Left kidney (tissue), 2 donors: Measurements from ENCODE around the gene RGS7BP. TPM values are rescaled to one million over a fixed set of nuclear protein-coding genes. Genes with fewer than 3 reads are reported as not detected.
"Not testable (repeated sequence)": the region's sequence is repeated elsewhere in the genome, so short reads cannot be mapped to it uniquely, and the experiment has no call there.

Source experiments
- DNase-seq: peaks from one replicate; pipeline ENCODE4 v3.0.0-alpha.2; 2013
- polyA plus RNA-seq: library from polyadenylated mRNA; unstranded; fragments of 120-200 nt; gene quantifications from one replicate; pipeline ENCODE4 v1.2.1, GENCODE V29; 2013; ENCODE audit not compliant: insufficient read length

Gene RGS7BP
- polyA plus RNA-seq, 1 donor, result 9.5 TPM

DNA sequence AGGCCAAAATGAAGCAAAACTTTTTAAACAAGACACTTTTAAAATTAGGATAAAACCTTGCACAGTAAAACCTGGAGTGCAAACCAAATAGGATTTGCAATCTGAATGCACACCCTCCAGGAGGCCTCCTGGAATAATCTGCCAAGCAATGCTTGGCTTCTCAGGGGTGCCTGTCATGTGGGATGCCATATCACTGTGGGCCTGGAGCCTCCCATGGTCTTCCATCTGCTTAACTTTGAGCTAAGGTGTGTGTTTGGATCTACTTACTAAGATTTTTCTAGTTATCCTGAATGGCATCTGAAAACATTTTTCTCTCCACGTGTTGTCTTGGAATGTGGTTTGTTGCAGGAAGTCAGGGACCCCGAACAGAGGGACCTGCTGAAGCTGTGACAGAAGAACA is 52.1 kb downstream of the RGS7BP start:
- no peak for DNase-seq

DNA sequence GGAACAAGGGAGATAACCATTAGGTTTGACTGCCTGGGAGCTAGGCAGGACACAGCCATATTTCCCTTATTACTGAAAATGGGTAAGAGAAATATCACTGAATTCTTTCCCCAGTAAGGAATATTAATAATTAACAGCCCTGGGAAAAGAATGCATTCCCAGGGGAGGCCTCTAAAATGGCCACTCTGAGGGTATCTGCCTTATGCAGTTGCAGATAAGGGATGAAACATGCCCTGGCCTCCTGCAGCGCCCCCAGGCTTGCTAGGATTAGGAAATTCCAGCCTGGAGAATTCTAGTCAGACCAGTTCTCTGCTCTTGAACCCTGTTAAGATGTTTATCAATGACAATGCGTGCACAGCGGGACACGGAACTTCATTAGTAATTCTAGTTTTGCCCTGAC is 52.8 kb downstream of the RGS7BP start:
- not testable (repeated sequence) for DNase-seq

DNA sequence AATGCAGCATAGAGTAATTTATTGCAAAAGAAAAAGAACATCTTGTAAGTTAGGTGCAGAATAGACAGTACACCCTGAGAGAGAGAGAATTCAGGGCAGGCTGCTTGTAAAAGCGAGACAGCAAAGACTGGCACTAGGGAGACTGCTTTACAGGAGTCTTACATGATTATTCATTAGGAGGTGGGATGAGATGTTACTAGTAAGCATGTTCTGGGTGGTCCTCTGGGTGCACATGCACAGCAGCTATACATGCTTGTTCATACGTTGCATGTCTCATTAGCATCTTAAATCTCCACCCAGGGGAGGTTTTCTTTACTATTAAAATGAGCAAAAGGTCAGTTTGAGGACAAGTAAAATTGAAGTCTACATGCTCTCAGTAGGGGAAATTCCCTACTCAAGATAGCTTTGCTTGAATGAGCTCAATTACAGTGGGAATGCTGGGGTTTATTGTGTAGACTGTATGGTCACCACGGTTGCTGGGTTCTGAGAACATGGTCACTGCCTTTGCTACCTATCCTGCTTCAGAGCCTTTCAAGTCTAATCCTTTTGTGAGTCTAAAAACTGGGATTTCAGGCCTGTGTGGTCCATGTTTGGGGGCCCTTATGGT is 60.6 kb downstream of the RGS7BP start:
- DNase-seq, result peak; percentile 26

DNA sequence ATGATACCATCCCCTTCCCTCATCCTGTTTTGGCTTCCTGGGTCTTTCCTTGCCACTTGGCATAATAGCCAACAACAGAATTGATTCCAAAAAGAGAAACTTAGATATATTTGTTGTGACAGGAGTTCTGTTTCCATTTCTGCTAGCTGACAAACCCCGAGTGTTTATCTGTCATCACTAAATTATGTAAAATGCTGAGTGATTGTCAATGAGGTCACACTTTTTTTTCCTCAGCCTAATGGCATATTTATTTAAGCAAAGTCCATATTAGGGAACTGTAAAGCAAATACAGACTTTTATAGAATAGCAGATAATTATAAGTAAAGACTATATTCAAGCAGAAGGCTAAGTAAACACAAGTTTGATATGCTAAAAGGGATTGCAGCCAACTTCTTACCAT is 64.0 kb downstream of the RGS7BP start:
- DNase-seq, result no peak

DNA sequence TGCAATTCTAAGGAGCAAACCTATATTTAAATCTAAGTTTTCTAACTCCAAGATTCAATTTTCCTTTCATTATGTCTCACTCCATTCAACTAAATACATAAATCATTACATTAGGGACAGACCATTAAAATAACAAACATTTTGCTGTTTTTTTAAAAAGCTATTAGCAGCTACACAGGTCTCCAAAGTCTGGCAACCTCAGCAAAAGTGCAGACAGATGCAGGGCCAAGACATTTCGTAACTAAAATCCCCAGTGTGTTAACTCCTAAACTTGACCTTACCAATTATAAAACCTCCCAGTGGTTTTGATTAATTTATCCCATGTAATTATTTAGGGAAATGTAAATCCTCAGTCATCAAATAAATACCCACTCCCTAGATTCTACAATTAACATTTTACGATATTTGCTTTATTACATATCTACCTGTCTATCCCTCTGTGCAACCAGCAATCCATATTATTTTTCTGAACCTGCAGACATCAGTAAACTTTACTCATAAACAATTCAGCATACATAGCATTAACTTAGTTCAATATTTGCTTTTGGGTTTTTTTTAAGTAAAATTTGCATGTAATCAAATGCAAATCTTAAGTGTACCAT is 64.7 kb downstream of the RGS7BP start:
- no peak for DNase-seq

DNA sequence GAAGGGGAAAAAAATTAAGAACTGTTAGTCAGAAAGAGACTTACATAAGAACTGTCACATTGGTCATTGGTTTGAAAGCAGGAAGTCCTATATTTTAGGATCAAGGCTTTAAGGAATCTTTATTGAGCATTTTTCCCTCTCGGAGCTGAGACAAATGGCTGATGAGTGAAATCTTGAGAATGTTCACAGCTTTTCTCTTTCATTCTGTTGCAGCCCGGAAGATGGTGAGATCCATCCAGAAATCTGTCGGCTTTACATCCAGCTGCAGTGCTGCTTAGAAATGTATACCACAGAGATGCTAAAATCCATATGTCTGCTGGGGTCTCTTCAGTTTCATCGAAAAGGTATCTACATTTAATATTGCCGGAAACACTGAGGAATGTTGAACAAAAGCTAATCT is 69.7 kb downstream of the RGS7BP start:
- no peak for DNase-seq

DNA sequence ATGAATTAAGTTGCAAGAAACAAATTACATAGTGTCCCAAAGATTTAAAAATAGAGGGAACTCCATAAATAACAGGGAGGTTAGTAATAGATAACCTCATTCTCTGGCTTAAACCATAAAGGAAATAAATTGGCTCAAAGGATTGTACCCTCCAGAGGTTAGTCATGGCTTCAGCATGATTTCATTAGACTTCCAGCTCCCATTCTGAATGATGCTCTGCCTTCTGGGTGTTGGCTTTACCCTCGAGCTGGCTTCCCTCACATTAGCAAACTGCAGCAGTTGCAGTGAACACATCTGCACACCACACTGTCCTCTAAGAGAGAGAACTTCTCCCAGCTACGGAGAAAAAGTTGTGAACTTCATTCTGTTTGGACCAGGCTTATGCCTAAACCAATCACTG is 70.4 kb downstream of the RGS7BP start:
- DNase-seq, result no peak

DNA sequence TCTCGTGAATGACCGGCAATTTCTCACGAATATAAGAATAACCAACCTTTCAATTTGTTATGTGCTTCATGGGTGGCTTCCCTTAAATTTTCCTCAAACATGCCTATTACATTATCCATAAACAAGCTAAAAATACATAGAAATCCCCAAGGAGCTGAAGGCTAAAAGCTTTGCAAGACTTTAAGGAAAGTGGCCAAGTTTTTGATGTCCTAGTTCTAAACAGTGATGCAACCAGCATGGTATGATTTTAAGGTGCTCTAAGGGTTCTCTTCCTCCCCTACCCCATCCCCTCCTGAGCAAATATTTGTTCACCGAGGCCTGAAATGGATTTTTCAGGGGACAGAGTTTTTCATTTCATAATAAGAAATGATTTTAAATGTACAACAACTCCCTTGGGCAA is 79.8 kb downstream of the RGS7BP start:
- DNase-seq, result no peak

DNA sequence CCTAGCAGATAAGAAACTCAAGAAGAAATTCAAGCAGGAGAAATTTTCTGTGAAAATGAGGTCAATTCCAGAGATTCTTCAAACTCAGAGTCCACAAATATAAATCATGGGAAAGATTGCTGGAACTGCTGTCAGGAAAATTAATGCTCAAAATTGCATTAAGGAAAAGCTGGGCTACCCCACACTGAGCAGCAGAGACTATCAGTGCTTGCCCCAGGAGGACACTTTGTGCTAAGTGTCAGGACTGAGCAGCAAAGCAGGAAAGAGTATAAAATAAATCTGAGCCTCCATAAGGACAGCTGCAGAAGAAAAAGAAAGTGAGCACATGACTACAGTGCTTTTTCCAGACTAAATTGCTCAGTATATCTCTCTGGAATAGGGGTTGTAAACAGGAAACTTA is 81.6 kb downstream of the RGS7BP start:
- no peak for DNase-seq

DNA sequence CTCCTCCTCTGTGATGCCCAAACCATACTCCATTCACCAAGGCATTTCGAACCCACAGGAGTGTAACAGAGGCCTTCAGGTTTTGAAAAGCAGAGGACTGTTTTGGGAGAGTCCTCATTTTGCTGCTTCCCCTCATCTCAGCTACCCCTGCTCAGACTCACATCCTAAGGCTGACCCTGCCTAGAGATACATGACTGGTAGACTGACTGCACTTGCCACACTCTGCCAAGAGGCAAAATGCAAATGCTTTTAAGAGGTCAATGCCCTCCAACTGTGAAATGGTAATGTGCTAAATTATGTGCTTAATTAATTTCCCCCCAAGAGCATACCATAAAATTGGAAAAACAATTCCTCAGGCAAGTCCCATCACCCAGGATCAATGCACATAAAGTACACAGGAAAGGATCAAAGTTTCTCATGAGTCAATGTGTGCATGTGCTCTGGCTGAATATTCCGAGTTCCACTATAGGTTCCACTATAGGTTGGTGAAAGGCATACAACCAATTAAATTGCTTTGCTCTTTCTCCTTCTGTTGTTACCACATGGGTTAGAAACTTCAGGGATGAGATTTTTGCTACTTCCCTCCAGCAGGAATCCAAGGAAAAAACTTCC is 87.0 kb downstream of the RGS7BP start:
- DNase-seq, result no peak

DNA sequence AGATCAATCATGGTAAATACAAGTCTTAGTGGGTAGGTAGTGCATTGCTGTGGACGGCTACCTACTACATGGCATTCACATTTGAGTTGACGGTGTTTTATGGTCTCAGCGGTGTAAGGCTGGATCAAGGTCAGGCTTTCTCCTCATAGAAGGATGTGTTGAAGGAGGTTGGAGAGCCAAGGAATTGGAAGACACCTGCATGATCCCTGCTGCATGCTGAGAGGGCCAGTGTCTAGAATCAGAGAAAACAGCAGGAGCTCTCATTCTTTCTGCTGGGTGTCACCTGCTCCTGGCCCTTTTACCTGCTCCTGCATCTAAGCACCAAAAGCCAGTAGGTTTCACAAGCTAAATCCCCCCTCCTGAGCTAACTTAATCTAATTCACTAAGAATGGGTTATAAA is 88.2 kb downstream of the RGS7BP start:
- DNase-seq, result no peak

DNA sequence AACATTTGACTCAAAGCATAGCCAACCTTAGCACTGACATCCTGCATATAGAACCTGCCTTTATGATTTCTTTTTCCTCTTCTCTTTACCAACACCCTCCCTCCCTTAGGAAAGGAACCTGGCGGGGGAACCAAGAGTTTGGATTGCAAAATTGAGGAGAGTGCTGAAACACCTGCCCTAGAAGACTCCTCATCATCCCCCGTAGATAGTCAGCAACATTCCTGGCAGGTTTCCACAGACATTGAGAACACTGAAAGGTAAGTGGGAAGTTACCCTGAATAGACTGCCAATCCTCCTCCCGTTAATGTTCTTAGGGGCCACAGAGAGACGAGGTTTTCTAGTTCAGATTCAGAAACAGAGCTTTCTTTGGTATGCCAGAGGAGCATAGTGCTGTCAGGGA is 88.8 kb downstream of the RGS7BP start:
- DNase-seq, result no peak

DNA sequence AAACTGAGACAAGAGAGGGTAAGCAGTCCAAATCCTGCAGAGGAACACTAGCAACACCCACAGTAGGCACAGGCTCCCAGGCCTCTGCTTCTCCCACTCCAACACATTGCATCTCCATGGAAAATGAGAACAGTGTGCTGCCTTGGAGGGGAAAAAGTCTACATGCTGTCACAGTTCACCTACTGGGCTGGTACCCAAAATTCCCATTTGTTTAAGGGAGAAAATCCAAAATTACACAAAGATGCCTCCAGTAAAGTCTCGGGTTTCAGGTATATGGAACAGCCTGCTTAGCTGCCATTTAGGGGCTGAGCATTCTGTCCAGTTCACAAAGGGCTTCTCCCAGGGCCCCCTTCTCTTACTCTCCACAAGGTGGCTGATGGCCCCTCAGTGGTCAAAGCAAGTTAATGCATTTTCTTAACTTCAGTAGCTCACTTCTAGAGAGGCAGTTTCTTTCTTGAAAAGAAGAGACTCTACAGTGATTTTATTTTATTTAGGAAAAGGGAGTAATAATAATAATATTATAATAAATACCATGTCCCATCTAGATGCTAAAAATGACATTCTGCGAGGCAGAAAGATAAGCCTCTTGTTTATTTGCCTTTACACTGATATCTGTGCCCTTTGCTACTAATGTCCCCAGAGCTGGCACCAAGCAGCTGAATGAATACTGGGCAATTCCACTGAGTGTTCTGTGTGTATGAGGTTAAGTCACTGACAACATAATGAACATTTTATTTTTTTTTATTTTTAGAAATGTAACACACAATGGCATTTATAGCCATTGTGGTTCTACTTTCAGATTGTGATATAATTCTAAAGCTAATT is 89.4 kb downstream of the RGS7BP start:
- DNase-seq, result no peak

DNA sequence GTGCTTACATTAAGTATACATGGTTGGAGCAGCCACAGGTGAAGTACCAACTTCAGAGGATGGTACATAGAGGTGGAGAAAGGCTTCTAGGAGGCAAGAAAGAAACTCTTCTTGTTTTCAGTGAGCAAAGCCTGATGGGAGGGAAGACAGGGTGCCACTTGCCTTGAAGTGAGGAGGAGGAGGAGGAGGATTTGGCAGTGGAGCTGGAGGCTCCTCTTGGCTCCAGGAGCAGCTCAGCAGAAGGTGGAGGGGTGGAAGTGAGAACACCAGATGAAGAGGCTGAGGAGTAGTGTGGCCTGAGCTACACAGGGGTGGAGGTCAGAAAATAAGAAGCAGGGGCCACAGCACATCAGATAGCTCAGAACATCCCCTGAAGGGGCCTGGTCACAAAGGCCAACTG is 93.4 kb downstream of the RGS7BP start:
- DNase-seq, result no peak

DNA sequence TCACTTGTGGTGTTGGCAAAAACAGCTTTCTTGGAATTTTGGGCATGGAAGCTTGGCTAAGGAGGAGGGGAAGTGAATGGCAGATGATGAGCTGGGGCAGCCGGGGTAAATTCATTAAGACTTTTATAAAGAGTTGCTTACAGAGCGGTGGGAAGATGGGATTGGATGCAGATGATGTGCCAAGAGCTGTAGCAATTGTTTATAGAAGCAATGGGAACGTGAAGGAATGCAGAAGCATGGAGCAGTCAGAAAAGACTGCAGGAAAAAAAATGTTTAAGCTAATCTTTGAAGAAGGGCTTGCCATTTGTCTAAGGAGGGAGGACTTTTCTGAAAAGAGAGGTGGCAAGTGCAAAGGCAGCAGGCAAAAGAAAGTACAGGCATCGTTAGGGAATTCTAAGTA is 97.9 kb downstream of the RGS7BP start:
- DNase-seq, result no peak

DNA sequence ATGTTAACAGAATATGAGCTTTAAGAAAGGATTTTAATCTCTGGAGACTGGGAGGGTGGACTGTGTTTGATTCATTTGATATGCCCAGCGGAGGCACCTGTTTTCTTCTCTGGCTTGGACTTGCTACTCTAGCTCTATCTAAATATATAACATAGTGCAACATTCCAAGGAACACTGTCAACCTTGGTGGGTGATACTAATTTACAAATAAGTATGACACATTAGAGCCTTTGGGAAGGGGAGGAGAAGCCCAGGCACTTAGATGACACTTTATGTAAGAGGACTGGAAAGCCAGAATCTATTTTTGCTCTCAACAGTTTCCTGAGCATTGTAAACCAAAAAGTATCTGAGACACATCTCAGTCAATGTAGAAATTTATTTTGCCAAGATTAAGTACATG is 101.1 kb downstream of the RGS7BP start:
- DNase-seq, result no peak

DNA sequence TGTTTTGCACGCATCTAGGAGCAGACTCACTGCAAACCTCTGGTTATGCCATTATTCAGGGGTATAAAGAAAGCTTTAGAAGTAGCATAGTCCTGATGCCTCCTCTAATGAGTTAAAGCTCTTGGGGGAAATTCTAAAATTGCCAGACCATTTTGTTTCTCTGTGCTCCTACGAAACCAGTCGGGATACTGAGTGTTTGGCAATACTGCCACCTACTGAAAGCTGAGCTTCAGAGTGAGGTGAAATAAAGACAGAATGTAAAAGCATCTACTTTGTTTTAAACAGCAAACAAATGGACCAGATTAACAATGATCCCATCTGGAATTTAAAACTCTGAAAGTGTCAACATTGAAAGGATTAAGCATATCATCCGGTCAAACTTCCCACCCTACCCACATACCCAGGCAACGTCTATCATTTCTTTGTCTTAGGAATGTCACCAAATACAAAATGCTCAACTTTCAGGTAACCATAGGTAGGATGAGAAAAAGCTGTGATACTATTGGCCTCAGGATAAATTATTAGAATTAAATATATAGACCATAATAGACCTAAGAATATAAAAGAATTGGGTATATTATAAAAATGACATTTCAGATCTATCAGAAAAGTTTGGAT is 106.6 kb downstream of the RGS7BP start:
- peak; percentile 76 for DNase-seq

DNA sequence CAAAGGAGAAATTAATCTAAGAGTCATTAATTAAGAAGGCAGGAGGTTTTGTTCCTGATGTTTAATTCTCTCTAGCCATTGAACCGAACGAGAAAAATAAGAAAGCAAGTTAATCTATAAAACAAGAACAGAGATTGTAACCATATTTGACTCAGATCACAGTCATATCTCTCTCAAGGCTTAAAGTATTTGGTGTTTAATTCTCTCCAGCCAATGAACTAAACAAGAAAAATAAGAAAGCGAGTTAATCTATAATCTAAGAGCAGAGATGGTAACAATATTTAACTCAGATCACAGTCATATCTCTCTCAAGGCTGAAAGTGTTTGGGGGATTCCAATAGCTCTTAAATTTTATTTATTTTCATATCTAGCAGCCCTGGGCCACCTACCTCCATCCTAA is 110.1 kb downstream of the RGS7BP start:
- no peak for DNase-seq

DNA sequence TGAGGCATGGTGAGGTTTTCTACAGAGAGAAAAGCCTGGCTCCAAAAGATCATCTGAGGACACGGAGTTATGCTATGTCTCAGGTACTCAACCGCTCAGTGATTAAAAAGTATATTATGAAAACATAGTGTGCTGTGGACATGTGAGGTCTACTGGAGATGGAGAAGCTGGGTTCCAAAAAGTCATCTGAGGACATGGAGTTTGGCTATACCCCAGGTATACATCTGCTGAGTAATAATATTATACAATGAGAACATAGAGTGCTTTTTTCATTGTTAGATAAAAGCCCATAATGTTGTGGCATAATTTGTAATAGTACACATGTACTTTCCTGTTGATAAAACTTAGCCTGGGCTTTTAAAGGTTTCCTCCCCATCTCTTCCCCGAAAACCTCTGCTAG is 113.8 kb downstream of the RGS7BP start:
- no peak for DNase-seq

DNA sequence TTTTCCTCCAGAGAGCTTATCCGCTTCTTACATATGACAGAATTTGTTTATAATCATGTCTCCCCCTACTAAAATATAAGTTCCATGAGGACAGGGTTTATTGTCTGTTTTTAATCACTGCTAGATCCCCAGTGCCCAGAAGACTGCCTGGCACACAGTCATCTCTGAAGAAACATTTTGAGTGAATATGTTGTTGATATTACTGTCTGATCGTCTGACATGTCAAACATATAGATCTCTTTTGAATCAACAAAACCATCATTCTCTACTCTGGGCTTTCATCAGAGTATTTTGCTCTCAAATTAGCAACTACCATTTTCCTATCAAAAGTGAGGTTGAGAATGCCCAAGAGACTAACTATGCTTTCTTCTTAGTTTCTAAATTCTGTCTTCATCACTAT is 117.2 kb downstream of the RGS7BP start:
- no peak for DNase-seq

DNA sequence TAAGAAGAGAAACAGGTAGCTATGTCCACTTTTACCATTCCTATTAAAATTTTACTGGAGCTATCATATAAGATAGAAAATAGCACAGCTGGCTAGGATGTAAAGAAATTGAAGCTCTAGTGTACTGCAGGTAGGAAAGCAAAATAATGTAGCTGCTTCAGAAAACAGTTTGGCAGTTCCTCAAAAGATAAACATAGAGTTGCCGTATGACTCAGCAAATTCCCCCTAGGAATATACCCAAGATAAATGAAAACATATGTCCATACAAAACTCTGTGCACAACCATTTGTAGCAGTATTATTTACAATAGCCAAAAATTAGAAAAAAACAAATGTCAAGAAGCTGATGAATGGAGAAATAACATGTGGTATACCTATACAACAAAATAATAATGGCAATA is 119.9 kb downstream of the RGS7BP start:
- DNase-seq, result no peak

DNA sequence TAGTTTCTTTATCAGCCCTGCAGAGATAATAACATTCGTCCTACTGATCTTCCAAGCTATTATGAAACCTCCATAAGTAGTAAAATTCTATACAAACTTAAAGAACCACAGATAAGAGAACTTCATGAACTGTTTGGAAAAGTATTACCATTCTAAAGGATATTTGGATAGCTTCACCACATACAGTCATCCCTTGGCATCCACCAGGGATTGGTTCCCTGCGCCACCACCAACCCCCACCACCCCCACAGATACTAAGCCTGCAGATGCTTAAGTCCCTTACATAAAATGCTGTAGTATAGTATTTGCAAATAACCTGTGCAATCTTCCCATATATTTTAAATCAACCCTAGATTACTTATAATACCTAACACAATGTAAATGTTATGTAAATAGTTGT is 123.1 kb downstream of the RGS7BP start:
- no peak for DNase-seq

DNA sequence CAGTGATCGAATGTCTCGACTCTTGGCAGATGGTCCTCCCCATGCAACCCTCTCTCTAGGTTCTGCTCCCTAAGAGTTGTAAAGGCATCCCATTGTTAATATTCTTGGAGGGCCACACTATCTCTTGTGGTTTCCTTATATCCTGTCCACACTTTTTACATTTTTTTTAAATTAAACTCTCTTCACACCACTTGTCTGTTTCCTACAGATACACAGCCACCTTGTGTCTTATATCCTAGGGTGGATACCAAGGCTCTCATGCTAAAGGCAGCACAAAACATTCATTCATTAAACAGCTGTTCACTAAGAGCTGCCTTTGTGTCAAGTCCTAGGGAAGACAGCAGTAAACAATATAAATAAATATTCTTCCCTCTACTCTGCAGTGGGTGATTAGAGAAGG is 124.0 kb downstream of the RGS7BP start:
- no peak for DNase-seq
